GM18873 (cell line): ENCODE results near the gene PARVA.

ENCODE experiments used
- ATAC-seq: cut with Tn5 transposase; IDR thresholded peaks from one replicate; pipeline ENCODE4 v1.9.1; 2021; ENCODE audit warnings: mild to moderate bottlenecking, moderate library complexity, moderate number of reproducible peaks; ENCODE audit not compliant: unreplicated experiment, low FRiP score

The PARVA gene

GRCh38 chr11:12577725-12578644 is 200.6 kb downstream of the PARVA start:
- no peak for ATAC-seq

GRCh38 chr11:12581416-12581815 is 204.0 kb downstream of the PARVA start:
- ATAC-seq, result no peak

- ATAC-seq, result no peak
Measured at GRCh38 chr11:12581923-12582322, 204.6 kb downstream of the PARVA start.
